ENCODE data around the gene LRRC4C.

- TF ChIP-seq CTCF (IDR thresholded peaks at IDR 0.05) (no peak), NFYB (CRISPR knock-in tag; conservative IDR thresholded peaks at IDR 0.05; ENCODE audit: low read depth) (no peak), HMGXB4 (CRISPR knock-in tag; IDR thresholded peaks at IDR 0.05) (no peak), ZNF121 (CRISPR knock-in tag; IDR thresholded peaks at IDR 0.05) (no peak), MLX (CRISPR knock-in tag; IDR thresholded peaks at IDR 0.05) (no peak), MAX (CRISPR knock-in tag; IDR thresholded peaks at IDR 0.05) (no peak), RORB (CRISPR knock-in tag; IDR thresholded peaks at IDR 0.05) (no peak), FOXK1 (CRISPR knock-in tag; IDR thresholded peaks at IDR 0.05) (no peak), ATF3 (CRISPR knock-in tag; conservative IDR thresholded peaks at IDR 0.05) (no peak), NR3C1 (CRISPR knock-in tag; conservative IDR thresholded peaks at IDR 0.05; ENCODE audit: low read depth) (no peak), E2F5 (CRISPR knock-in tag; IDR thresholded peaks at IDR 0.05) (no peak), IRF2 (CRISPR knock-in tag; IDR thresholded peaks at IDR 0.05; ENCODE audit: borderline replicate concordance, low read depth) (no peak), ARID4B (CRISPR knock-in tag; IDR thresholded peaks at IDR 0.05; ENCODE audit: borderline replicate concordance) (no peak)
These were observed 1167.7 kb downstream of the LRRC4C start for GRCh38 chr11:40291741-40292140.
